Retinal pigment epithelial cell (primary cell): ENCODE measurements around the gene PHKB.
A peak's percentile ranks its signal among the peaks of the same experiment; 100 is the strongest.

Source experiments
- DNase-seq: peaks from one replicate; pipeline ENCODE4 v3.0.0-alpha.2; 2010; ENCODE audit warnings: low read depth
- H3K4me3 ChIP-seq: 2 replicates; pipeline ENCODE4 v1.5.1; 2011; ENCODE audit warnings: mild to moderate bottlenecking, low read length, control low read depth, moderate library complexity
- TF ChIP-seq, protein P1 (sequence below): conservative IDR thresholded peaks from 2 replicates; pipeline ENCODE4 v1.5.1; 2011; ENCODE audit warnings: low read depth, low read length, control low read depth, inconsistent platforms

PHKB gene

DNA sequence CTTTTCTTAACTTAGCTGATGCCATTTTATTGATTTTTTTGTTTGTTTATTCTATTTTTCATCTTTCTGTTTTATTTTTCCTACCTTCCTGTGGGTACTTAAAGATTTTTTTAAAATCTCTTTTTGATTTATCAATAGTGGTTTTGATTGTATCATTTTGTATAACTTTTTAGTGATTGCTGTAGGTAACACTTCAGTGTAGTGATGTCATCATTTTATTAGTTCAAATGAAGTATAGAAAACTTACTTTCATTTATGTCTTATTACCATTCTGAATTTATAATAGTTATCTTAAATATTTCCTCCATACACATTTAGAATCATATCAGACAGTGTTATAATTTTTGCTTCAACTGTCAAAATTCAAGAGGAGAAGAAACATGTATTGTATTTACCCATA lies 115.9 kb downstream of the PHKB start:
- H3K4me3 ChIP-seq = no peak overlapping the region
- TF ChIP-seq, protein P1, sequence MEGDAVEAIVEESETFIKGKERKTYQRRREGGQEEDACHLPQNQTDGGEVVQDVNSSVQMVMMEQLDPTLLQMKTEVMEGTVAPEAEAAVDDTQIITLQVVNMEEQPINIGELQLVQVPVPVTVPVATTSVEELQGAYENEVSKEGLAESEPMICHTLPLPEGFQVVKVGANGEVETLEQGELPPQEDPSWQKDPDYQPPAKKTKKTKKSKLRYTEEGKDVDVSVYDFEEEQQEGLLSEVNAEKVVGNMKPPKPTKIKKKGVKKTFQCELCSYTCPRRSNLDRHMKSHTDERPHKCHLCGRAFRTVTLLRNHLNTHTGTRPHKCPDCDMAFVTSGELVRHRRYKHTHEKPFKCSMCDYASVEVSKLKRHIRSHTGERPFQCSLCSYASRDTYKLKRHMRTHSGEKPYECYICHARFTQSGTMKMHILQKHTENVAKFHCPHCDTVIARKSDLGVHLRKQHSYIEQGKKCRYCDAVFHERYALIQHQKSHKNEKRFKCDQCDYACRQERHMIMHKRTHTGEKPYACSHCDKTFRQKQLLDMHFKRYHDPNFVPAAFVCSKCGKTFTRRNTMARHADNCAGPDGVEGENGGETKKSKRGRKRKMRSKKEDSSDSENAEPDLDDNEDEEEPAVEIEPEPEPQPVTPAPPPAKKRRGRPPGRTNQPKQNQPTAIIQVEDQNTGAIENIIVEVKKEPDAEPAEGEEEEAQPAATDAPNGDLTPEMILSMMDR = no peak
- DNase-seq = no peak

GRCh38 chr16:47578033-47578432 lies 116.9 kb downstream of the PHKB start:
- no peak overlapping the region for H3K4me3 ChIP-seq
- TF ChIP-seq, protein P1 = no peak
- no peak for DNase-seq

- TF ChIP-seq, protein P1 = no peak
- H3K4me3 ChIP-seq = no peak overlapping the region
- no peak for DNase-seq
Observed at GRCh38 chr16:47578573-47578972, 117.4 kb downstream of the PHKB start.

DNA sequence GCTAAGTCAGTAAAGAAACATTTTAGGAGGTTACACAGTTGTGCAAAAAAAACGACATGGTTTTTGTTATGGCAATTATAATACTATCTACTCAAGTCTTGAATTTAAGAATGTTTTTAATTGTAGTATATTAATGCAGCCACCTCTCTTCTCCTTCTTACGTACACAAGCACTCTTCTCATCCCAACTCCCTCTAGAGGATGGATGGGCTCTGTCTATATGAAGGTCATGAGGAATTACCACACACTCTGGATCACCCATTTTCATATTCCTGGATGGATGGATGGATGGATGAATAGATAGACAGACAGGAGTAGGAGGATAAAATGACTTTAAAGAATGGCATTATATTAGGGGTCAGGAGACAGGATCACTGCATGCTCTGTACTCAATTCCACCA lies 120.0 kb downstream of the PHKB start:
- H3K4me3 ChIP-seq = no peak overlapping the region
- no peak for DNase-seq
- TF ChIP-seq, protein P1 = peak; percentile 20

DNA sequence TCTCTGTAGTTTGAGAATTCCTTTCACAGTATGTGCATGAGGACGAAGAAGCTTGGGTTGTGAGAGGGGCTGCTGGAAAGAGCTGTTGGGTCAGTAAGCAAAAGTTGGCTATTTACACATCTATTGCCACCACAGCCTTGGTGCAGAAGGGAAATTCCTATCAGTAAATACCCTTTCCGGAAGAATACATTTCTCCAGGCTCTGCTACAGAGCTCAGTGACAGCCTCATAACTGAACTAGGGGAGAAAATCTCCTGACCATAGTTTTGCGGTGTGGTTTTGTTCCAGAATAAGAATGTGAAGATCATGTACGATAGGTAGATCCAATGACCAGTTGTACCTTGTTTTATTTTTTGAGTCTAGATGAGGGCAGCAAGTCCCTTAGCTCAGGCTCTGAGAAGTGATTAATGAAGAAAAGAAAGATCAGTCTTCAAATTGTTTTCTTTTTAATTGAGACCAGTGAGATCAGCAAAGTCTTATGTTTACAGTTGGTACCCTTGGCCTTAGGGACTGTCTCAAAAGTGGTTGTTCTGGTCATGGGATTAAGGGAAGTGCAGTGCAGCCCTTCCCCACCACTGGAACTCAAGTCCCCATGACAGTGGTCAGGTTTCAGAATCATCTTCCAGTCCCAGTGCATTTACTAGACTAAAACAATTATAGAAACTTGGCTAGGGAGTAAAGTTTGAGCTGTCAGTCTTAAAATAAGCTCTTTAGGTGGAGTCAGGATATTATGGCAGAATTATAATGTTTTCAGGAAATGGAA lies 123.5 kb downstream of the PHKB start:
- TF ChIP-seq, protein P1 = no peak
- no peak overlapping the region for H3K4me3 ChIP-seq
- no peak for DNase-seq

DNA sequence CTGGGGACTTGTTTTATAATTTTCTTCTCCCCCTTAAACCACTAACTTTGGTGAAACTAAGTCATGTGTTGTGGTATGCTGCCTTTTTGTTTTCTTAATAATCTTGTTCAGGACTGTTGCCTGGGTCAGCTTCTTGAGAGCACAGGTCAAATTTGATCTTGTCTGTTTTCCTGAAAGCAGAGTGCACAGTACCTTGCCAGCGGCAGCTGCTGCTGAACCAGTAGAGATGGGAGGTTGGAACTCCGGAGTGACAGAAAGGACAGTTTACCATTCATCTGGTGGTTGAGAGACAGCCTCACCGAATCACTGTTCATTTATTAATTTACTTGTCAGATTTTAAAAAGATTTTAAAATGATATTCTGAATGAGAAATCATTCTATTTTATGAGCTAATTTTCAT lies 125.0 kb downstream of the PHKB start:
- DNase-seq = no peak
- no peak overlapping the region for H3K4me3 ChIP-seq
- TF ChIP-seq, protein P1 = no peak

- no peak overlapping the region for H3K4me3 ChIP-seq
- TF ChIP-seq, protein P1 = no peak
- no peak for DNase-seq
Observed at GRCh38 chr16:47590472-47590871, 129.3 kb downstream of the PHKB start.
